ES-I3 (cell line): Measurements from ENCODE around the gene SIVA1.

ENCODE experiments used
- H3K36me3 ChIP-seq: 2 replicates; pipeline ENCODE4 v1.6.1; 2013; ENCODE audit warnings: mild to moderate bottlenecking, low read length, control low read depth, moderate library complexity; ENCODE audit not compliant: insufficient read depth
- H3K4me1 ChIP-seq: 2 replicates; pipeline ENCODE4 v1.6.1; 2013; ENCODE audit warnings: mild to moderate bottlenecking, control low read depth, low read length; ENCODE audit not compliant: insufficient read depth
- H3K9ac ChIP-seq: 2 replicates; pipeline ENCODE4 v1.6.1; 2013; ENCODE audit warnings: low read depth, mild to moderate bottlenecking, low read length, moderate library complexity
- H3K9me3 ChIP-seq: 2 replicates; pipeline ENCODE4 v1.6.1; 2013; ENCODE audit warnings: mild to moderate bottlenecking, low read length, moderate library complexity; ENCODE audit not compliant: control insufficient read depth, insufficient read depth

Gene SIVA1

DNA sequence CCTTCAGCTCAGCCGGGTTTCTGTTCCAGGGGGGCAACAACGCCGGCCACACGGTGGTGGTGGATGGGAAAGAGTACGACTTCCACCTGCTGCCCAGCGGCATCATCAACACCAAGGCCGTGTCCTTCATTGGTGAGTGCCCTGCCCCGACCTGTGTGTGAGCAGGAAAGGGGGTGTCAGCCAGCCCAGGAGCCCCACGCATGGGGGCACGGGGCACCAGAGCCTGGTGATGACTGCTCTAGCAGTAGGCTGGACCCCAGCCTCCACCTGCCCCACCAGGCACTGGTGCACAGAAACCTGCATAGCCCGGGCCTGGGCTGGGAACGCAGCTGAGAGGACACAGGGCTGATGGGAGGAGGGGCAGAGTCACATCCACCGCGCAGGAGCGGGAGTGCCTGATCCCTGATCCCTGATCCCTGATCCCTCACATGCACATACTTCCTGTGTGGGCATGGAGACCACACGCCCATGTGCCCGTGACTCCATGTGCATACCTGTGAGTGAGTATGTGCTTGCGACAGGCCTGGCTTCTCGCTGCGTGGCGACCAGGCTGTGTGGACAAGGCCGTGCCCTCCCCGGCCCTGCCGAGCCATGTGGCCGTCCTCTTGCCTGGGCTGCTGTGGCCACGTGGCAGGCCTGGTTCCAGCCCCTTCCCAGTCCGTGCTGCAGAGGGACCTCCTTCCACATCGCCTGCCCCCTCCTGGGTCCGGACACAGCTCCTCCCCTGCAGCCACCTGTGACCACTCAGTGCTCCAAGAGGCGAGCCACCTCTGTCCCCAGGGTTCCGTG, 17.8 kb upstream of the SIVA1 start:
- H3K9me3 ChIP-seq: no peaks in the 10 kb centered on the region
- no peaks in the 10 kb centered on the region for H3K4me1 ChIP-seq
- H3K9ac ChIP-seq: no peak overlapping the region
- H3K36me3 ChIP-seq: no peaks in the 10 kb centered on the region

DNA sequence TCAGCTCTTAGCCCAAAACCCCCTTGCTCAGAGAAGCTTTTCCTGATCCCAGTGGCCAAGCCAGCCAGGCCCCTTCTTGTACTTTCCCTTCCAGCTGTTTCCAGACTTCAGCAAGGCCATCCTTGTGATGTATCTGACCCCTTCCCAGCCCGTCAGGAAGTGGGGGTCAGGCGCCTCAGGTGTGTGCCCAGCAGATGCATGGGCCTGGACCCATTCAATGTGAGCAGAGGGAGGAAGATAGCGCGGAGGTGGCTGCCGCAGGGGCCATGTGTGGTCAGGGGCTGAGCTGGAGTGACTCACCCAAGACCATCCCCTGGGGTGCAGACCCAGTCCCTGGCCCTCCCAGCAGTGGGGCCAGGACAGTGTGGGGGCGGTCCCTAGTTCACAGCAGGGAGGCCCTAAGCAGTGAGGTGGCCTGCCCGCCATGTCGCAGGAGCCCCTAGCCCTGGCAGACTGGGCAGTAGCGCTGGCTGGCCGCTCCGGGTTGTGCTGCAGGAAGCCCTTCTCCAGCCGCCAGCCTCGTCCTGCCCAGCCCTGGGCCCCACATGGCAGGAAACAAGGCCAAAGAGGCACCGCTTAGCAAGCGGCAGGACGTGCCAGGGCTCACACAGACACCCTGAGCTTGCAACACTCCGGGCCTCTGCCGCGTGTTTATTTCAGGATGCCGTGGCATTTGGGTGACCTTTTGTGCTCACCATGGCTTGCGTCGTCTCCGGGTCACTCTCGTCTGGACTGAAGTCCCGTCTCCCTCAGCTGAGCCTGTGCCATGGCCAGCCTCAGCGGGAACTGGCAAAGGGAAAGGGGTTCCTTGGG, 16.9 kb upstream of the SIVA1 start:
- H3K4me1 ChIP-seq: no peaks in the 10 kb centered on the region
- H3K9me3 ChIP-seq: no peaks in the 10 kb centered on the region
- no peaks in the 10 kb centered on the region; the same call in 1 of the 2 replicates for H3K36me3 ChIP-seq
- no peak overlapping the region for H3K9ac ChIP-seq

DNA sequence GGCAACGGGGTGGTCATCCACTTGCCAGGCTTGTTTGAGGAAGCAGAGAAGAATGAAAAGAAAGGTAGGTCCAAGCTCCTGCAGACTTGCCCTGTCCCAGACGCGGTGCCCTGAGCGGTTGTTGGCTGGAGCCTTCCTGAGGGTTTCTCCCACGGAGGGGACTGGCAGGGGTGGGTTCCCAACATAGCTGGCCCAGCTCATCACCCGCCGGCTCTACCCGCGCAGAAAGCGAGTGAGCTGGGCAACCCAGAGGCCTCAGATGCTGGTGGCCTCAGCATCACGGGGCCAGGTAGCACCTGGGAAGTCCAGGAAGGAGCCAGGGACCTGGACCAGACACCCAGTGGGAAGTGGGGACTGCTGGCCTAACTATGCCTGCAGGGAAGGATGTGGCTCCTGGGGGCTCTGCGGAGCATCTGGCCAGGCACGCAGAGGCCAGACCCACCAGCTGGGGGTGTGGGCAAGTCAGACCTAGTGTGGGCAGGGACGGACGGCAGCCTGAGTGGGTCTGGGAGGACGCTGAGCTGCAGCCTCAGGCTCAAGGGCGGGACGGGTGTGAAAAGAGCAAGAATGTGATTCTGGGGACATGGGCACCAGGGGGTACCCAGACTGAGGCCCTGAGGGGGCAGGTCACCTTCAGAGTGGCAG, 14.4 kb upstream of the SIVA1 start:
- no peaks in the 10 kb centered on the region; the same call in 1 of the 2 replicates for H3K4me1 ChIP-seq
- H3K9me3 ChIP-seq: no peaks in the 10 kb centered on the region
- no peak overlapping the region for H3K9ac ChIP-seq

DNA sequence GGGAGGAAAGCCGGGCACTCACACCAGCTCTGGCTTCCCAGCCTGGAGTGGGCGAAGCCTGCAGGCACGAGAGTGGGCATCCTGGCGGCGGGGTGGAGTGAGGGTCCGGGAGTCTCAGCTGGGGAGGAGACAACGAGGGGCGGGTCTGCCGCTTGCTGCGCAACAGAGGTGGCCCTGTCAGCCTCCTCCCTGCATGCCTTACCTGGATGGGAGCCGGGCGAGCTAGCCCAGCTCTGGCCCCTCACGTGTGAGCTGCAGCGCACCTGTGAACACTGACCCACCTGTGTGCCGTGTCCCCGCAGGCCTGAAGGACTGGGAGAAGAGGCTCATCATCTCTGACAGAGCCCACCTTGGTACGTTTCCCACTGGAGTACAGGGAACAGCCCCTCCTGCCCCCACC, 13.9 kb upstream of the SIVA1 start:
- no peak overlapping the region for H3K9ac ChIP-seq
- H3K9me3 ChIP-seq: no peaks in the 10 kb centered on the region
- H3K4me1 ChIP-seq: no peaks in the 10 kb centered on the region; the same call in 1 of the 2 replicates
- H3K36me3 ChIP-seq: no peaks in the 10 kb centered on the region; the same call in 1 of the 2 replicates

More for the DNA sequence above, 14.4 kb upstream of the SIVA1 start:
- no peaks in the 10 kb centered on the region; the same call in 1 of the 2 replicates for H3K36me3 ChIP-seq

DNA sequence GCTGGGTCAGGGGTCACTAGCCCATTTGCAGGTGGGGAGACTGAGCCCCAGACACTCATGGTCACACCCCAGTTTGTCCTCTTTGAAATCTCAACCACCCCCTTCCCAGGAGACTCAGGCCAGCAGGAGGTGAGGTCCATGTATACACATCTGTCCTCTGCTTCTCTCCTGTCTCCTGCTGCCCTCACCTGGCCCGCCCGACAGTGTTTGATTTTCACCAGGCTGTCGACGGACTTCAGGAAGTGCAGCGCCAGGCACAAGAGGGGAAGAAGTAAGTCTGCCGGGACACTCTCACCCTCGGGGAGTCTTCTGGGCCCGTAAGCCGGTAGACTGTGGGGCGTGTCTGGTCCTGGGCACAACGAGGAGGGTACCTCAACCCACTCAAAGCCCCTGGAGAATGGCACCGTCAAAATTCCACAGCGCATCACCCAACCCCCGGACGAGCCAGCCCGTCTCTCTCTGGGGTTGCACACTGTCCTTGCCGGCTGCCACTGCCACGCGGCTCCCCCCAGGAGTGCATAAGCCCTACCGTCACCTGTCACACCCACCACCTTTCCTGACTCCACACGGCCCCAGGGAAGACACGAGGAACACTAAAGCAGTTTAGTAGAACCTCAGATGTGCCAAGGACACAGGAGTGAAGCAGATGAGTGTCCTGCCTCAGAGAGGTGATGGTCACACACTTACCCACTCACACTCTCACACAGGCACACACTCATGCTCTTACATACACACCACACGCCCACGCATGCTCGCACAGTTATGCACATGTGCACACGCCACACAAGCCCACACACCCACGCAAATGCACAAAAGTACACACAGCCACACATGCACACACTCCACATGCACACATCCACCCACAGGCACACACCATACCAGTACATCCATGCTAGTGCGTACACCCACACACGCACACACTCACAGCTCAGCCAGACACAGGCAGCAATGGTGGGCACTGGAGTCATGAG, 13.1 kb upstream of the SIVA1 start:
- Histone ChIP-seq H3K9me3 (no peaks in the 10 kb centered on the region), H3K4me1 (no peaks in the 10 kb centered on the region; the same call in 1 of the 2 replicates), H3K36me3 (no peaks in the 10 kb centered on the region; the same call in none of the 2 replicates), H3K9ac (no peak overlapping the region)

DNA sequence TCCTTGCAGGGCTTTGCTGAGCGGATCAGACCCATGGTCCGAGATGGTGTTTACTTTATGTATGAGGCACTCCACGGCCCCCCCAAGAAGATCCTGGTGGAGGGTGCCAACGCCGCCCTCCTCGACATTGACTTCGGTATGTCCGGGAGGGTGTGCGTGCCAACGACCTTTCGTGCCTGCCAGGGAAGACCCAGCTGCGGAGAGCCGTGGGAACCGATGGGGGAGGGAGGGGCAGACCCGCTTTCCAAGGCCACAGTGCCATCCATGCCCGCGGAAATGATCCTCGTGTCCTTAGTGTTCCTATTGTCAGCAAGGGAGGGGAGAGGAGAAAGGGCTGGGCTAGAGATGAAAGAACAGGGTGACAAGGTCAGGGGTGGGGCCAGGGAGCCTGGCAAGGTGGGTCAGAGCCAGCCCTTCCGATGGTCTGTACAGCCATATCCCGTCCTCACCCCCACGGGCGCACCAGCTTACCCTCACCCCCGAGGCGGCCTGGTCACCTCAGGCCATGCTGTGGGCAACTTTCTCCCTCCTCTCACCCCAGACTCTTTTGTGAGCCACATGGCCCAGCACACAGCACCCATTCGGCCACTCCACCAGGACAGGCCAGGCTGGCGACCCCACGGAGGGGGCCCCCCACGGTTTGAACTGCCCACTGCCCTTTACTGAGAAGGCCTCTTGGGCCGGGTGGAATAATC, 11.7 kb upstream of the SIVA1 start:
- H3K4me1 ChIP-seq: no peaks in the 10 kb centered on the region; the same call in 1 of the 2 replicates
- H3K9me3 ChIP-seq: no peaks in the 10 kb centered on the region
- H3K9ac ChIP-seq: no peak overlapping the region

DNA sequence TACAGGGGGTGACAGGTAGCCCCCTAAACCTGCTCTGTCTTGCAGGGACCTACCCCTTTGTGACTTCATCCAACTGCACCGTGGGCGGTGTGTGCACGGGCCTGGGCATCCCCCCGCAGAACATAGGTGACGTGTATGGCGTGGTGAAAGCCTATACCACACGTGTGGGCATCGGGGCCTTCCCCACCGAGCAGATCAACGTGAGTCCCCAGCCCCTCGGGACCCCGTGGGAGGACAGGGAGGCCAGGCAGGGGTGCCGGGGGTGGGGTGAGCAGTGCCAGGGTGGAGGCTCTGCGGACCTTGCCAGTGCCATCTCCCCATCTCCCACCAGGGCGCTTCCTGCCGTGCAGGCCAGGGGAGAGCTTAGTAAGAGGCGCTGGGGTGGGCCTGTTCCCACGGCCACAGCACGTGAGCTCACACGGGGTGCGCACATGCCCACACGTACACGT, 11.1 kb upstream of the SIVA1 start:
- Histone ChIP-seq H3K36me3 (no peaks in the 10 kb centered on the region; the same call in none of the 2 replicates), H3K4me1 (no peaks in the 10 kb centered on the region; the same call in 1 of the 2 replicates), H3K9me3 (no peaks in the 10 kb centered on the region), H3K9ac (no peak overlapping the region)

More for the DNA sequence above, 11.7 kb upstream of the SIVA1 start:
- H3K36me3 ChIP-seq: no peaks in the 10 kb centered on the region; the same call in none of the 2 replicates

DNA sequence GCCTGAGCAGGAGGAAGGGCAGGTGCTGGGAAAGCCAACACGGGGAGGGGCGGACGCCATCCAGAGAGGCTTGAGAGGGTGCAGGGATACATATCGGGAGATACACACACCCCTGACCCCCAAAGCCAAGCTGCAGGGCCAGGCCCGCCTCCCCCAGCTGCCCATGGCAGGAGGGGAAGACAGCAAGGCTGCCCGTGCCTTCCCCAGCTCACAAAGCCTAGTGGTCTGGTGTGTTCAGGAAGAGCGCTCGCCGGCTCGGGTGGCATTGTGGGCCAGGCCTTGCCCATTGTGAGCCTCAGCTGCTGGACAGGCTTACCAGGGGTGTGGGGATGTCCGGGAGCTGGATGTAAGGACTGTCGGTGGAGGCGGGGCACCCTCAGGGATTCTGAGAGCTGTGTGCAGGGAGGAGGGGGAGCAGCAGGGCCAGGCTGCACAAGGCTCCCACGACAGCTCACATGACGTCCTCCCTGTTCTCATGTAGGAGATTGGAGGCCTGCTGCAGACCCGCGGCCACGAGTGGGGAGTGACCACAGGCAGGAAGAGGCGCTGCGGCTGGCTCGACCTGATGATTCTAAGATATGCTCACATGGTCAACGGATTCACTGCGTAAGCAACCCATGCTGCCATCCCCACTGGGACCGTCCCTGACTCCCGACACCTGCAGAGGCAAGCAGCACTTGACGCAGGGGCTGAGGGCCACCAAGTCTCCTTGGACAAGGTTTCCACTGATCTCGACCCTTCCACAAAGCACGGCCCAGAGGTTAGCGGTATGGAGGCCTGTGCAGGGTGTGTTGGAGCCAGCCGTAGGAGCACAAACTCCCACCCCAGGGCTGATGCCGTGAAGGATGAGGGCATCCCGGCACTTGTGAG, 10.1 kb upstream of the SIVA1 start:
- H3K9me3 ChIP-seq: no peaks in the 10 kb centered on the region
- no peaks in the 10 kb centered on the region; the same call in 1 of the 2 replicates for H3K4me1 ChIP-seq
- H3K9ac ChIP-seq: no peak overlapping the region
- H3K36me3 ChIP-seq: no peaks in the 10 kb centered on the region; the same call in none of the 2 replicates

DNA sequence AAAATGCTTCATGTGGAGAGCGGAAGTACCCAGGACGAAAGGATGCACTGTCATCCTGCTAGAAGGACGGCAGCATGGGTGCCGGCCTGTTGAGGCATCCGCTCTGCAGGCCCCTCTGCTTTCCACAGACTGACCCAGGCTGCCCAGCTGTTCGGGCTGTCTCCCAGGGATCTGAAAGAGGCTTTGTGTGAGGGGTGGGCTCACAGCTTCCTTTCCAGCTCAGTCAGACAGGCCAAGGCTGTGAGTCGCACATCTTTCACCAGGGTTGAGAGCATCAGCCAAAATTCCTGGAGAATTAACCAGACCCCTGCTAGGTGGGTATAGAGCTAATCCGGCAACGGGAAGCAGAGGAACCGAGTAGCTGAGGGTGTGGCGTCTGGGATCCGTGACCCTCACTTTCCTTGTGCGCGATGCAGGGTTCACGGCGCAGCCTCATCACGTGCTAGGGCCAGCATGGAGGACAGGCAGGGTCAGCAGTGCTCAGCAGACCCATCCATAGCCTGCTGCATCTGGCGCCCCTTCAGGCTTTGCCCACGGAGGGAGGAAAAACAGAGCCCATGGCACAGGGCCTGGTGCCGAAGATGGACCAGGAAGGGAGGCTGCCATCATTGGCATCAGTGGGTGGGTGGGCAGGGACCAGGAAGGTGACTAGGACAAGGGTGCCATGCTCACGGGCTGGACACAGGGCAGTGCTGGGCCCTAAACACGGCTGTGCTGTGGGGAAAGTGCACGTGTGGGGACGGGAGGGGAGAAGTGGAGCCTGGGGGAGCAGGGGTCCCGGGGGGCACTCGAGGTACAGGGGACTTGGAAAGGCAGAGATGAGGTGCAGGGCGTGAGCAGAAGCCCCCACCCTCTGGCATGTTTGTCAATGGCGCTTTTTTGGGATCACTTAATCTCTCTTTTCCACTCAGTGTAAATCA, 9.2 kb upstream of the SIVA1 start:
- Histone ChIP-seq H3K9ac (no peak overlapping the region), H3K9me3 (no peaks in the 10 kb centered on the region), H3K4me1 (peaks cover 2% of the 10 kb centered on the region; the same call in 1 of the 2 replicates), H3K36me3 (no peaks in the 10 kb centered on the region; the same call in none of the 2 replicates)

DNA sequence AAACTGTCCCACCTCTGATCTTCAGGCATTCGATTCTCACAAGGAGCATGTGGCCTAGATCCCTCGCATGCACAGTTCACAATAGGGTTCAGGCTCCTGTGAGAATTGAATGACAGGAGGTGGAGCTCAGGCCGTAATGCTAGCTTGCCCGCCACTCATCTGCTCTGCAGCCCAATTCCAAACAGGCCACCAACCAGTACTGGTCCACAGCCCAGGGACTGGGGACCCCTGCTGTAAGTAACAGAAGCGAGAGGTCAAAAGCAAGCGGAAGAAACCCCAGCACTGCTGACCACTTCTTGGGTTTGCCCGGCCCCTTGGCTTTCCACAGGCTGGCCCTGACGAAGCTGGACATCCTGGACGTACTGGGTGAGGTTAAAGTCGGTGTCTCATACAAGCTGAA, 8.5 kb upstream of the SIVA1 start:
- Histone ChIP-seq H3K4me1 (peaks cover 4% of the 10 kb centered on the region; the same call in 1 of the 2 replicates), H3K9ac (no peak overlapping the region), H3K9me3 (no peaks in the 10 kb centered on the region), H3K36me3 (no peaks in the 10 kb centered on the region; the same call in none of the 2 replicates)

DNA sequence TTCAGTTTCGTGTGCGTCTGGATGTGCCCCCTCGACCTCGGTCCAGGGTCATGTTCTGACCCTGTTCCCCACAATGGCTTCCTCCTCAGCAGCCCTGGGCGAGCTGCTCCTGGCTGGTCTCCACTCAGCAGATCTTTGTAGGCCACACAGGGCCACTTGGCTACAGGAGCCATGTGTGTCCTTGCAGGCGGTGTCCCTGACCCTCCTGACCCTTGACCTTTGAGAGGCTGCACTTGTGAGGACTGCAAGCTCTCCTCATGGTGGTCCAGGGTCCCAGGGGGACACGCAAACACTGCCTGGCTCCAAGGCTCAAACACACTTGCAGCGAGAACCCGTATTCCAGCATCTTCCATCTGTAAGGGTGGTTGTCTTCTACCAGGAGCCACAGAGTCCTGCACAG, 7.5 kb upstream of the SIVA1 start:
- Histone ChIP-seq H3K9me3 (no peaks in the 10 kb centered on the region), H3K9ac (no peak overlapping the region), H3K4me1 (peaks cover 4% of the 10 kb centered on the region; the same call in 1 of the 2 replicates), H3K36me3 (no peaks in the 10 kb centered on the region; the same call in none of the 2 replicates)
